K562 (cell line): ENCODE measurements around the gene NCOA1. TPM values are rescaled to one million over a fixed set of nuclear protein-coding genes. Genes with fewer than 3 reads are reported as not detected.

Experiments used
- CBFA2T3 ChIP-seq: fragments of 450-650 bp; IDR thresholded peaks from 2 replicates; pipeline ENCODE4 v1.6.1; 2017
- E4F1 ChIP-seq: fragments of 250-450 bp; sonication (Bioruptor Pico); IDR thresholded peaks from 2 replicates; pipeline ENCODE4 v1.5.0; 2021; ENCODE audit warnings: mild to moderate bottlenecking, borderline replicate concordance
- ELK1 ChIP-seq: sonication (generic); formaldehyde crosslinking; IDR thresholded peaks from 2 replicates; pipeline ENCODE4 v1.8.1; 2022; ENCODE audit warnings: missing genetic modification reagents
- EP300 ChIP-seq: IDR thresholded peaks from 2 replicates; pipeline ENCODE4 v1.6.1; 2012; ENCODE audit warnings: low read length, improper control_type of control experiment
- FOSL1 ChIP-seq: fragments of 200-800 bp; sonication (Bioruptor generic); conservative IDR thresholded peaks from 2 replicates; pipeline ENCODE4 v1.6.1; 2016; ENCODE audit warnings: missing genetic modification characterization, missing compliant biosample characterization
- GTF2A2 ChIP-seq: IDR thresholded peaks from 2 replicates; pipeline ENCODE4 v1.6.1; 2016; ENCODE audit warnings: mild to moderate bottlenecking, missing genetic modification characterization, missing compliant biosample characterization
- HDGF ChIP-seq: fragments of 450-650 bp; IDR thresholded peaks from 2 replicates; pipeline ENCODE4 v1.6.1; 2016
- NFATC3 ChIP-seq: fragments of 450-650 bp; IDR thresholded peaks from 2 replicates; pipeline ENCODE4 v1.6.1; 2017; ENCODE audit warnings: mild to moderate bottlenecking
- RERE ChIP-seq: sonication (generic); formaldehyde crosslinking; IDR thresholded peaks from 2 replicates; pipeline ENCODE4 v1.8.0; 2023; ENCODE audit warnings: missing genetic modification reagents, mild to moderate bottlenecking, borderline replicate concordance
- SMAD2 ChIP-seq: fragments of 150-350 bp; IDR thresholded peaks from 2 replicates; pipeline ENCODE4 v1.6.1; 2014; ENCODE audit warnings: low read depth, mild to moderate bottlenecking, low read length
- TAF9B ChIP-seq: fragments of 450-650 bp; IDR thresholded peaks from 2 replicates; pipeline ENCODE4 v1.6.1; 2018; ENCODE audit warnings: mild to moderate bottlenecking; ENCODE audit not compliant: partially characterized antibody
- TCF7 ChIP-seq: sonication (generic); IDR thresholded peaks from 2 replicates; pipeline ENCODE4 v1.6.1; 2016; ENCODE audit warnings: antibody characterized with exemption, borderline replicate concordance
- TFAM ChIP-seq: fragments of 250-450 bp; sonication (Bioruptor Pico); conservative IDR thresholded peaks from 2 replicates; pipeline ENCODE4 v1.5.0; 2021; ENCODE audit warnings: mild to moderate bottlenecking, moderate library complexity
- TFAP4 ChIP-seq: sonication (generic); formaldehyde crosslinking; IDR thresholded peaks from 2 replicates; pipeline ENCODE4 v1.8.0; 2022; ENCODE audit warnings: missing genetic modification reagents, mild to moderate bottlenecking, moderate library complexity, borderline replicate concordance
- USF1 ChIP-seq: sonication (generic); formaldehyde crosslinking; IDR thresholded peaks from 2 replicates; pipeline ENCODE4 v1.9.0; 2022; ENCODE audit warnings: mild to moderate bottlenecking, missing genetic modification reagents
- ZNF165 ChIP-seq: fragments of 250-450 bp; sonication (Bioruptor Pico); IDR thresholded peaks from 2 replicates; pipeline ENCODE4 v1.4.0; 2020; ENCODE audit warnings: borderline replicate concordance
- polyA plus RNA-seq, 8 experiments: library from polyadenylated mRNA; depleted of rRNA in 4 of 8; stranded (reverse) in 5 of 8; unstranded in 3 of 8; fragments of >200 nt; fragmentation: Nextera tagmentation in 2 of 8; fragmentation: Illumina TruSeq in 1 of 8; extraction: Ambion mirVana in 2 of 8; extraction: Trizol in 1 of 8; gene quantifications; 2 replicates each; pipeline versions ENCODE4 v1.2.1 to v1.2.3, GENCODE V29; 2011 to 2014; ENCODE audit warnings: inconsistent platforms in 1 of 8, missing spikeins in 1 of 8
- total RNA-seq, 7 experiments: library from RNA; depleted of rRNA in 6 of 7; stranded (reverse); fragments of >200 nt in 6 of 7; fragmentation: Illumina TruSeq in 2 of 7; extraction: Trizol in 2 of 7; gene quantifications; 2 replicates each; pipeline versions ENCODE4 v1.2.1 to v1.2.3, GENCODE V29; 2011 to 2021; ENCODE audit warnings: low replicate concordance in 1 of 7

Gene NCOA1
- total and polyA plus RNA-seq, 9 of the 15 experiments (the other 6 are each of a cell fraction or from before 2014, with no cell fraction given): 4.9 to 25.7 (median 17.0) TPM

GRCh38 chr2:24456599-24457556, 34.2 kb upstream of the NCOA1 start (continued):
- TF ChIP-seq SMAD2 (no peak), ZNF165 (CRISPR knock-in tag) (no peak), USF1 (CRISPR knock-in tag) (no peak), TFAM (no peak), TAF9B (no peak), FOSL1 (tag) (peak; percentile 97), ELK1 (CRISPR knock-in tag) (no peak), CBFA2T3 (0 out of 2 replicates have a peak, but pooled peaks have one; percentile 38), TCF7 (no peak), GTF2A2 (tag) (no peak), EP300 (peak; percentile 39; the same call in 1 of the 2 replicates), RERE (CRISPR knock-in tag) (no peak), HDGF (no peak), NFATC3 (no peak), TFAP4 (CRISPR knock-in tag) (peak; percentile 38), E4F1 (CRISPR knock-in tag) (no peak)
